HepG2 (cell line): ENCODE data around the gene LYRM4. TPM values are rescaled to one million over a fixed set of nuclear protein-coding genes. Genes with fewer than 3 reads are reported as not detected.

Experiments used
- AHDC1 ChIP-seq: sonication (generic); formaldehyde crosslinking; IDR thresholded peaks from 2 replicates; pipeline ENCODE4 v1.5.1; 2020; ENCODE audit warnings: mild to moderate bottlenecking, missing genetic modification reagents, borderline replicate concordance
- CBFB ChIP-seq: sonication (generic); formaldehyde crosslinking; IDR thresholded peaks from 2 replicates; pipeline ENCODE4 v1.4.0; 2020; ENCODE audit warnings: missing genetic modification reagents
- FOXP1 ChIP-seq, 2 experiments: fragments of 450-650 bp in 1 of 2; IDR thresholded peaks; 2 replicates each; pipeline ENCODE4 v1.6.1; 2017 to 2018; ENCODE audit warnings: antibody characterized with exemption in 1 of 2
- IRF2 ChIP-seq: IDR thresholded peaks from 2 replicates; pipeline ENCODE4 v1.6.1; 2018; ENCODE audit warnings: missing genetic modification reagents, missing compliant biosample characterization
- ISL2 ChIP-seq: sonication (generic); formaldehyde crosslinking; IDR thresholded peaks from 2 replicates; pipeline ENCODE4 v1.5.0; 2020; ENCODE audit warnings: missing genetic modification reagents
- KLF12 ChIP-seq: sonication (generic); formaldehyde crosslinking; IDR thresholded peaks from 2 replicates; pipeline ENCODE4 v1.4.0; 2020; ENCODE audit warnings: missing genetic modification reagents, borderline replicate concordance
- MAF1 ChIP-seq: sonication (generic); formaldehyde crosslinking; IDR thresholded peaks from 2 replicates; pipeline ENCODE4 v1.5.0; 2020; ENCODE audit warnings: missing genetic modification reagents, borderline replicate concordance
- NONO ChIP-seq, 2 experiments: fragments of 450-650 bp in 1 of 2; sonication (generic) in 1 of 2; formaldehyde crosslinking in 1 of 2; IDR thresholded peaks in 1 of 2; conservative IDR thresholded peaks in 1 of 2; 2 replicates each; pipeline versions ENCODE4 v1.6.1 to v1.8.0; 2017 to 2022; ENCODE audit warnings: mild to moderate bottlenecking in 1 of 2, missing genetic modification reagents in 1 of 2, moderate library complexity in 1 of 2
- PCBP2 ChIP-seq: fragments of 200-400 bp; formaldehyde crosslinking; optimal IDR thresholded peaks from 2 replicates; pipeline ENCODE3; 2018; ENCODE audit warnings: low read length, low read depth; ENCODE audit not compliant: poor library complexity, severe bottlenecking
- SIN3A ChIP-seq: IDR thresholded peaks from 2 replicates; pipeline ENCODE4 v1.6.1; 2011; ENCODE audit warnings: low read depth, mild to moderate bottlenecking, control low read depth, low read length, borderline replicate concordance
- SPEN ChIP-seq: sonication (generic); formaldehyde crosslinking; IDR thresholded peaks from 2 replicates; pipeline ENCODE4 v1.5.1; 2020; ENCODE audit warnings: low read depth, mild to moderate bottlenecking, missing genetic modification reagents
- SRY ChIP-seq: sonication (generic); formaldehyde crosslinking; IDR thresholded peaks from 2 replicates; pipeline ENCODE4 v1.8.0; 2022; ENCODE audit warnings: mild to moderate bottlenecking, missing genetic modification reagents
- ZBTB3 ChIP-seq: sonication (generic); formaldehyde crosslinking; IDR thresholded peaks from 2 replicates; pipeline ENCODE4 v1.4.0; 2020; ENCODE audit warnings: low read depth, mild to moderate bottlenecking, moderate library complexity, missing genetic modification reagents, borderline replicate concordance
- ZBTB33 ChIP-seq: sonication (generic); formaldehyde crosslinking; IDR thresholded peaks from 2 replicates; pipeline ENCODE4 v1.4.0; 2020; ENCODE audit warnings: missing genetic modification reagents
- ZNF20 ChIP-seq: sonication (generic); formaldehyde crosslinking; IDR thresholded peaks from 2 replicates; pipeline ENCODE4 v1.4.0; 2020; ENCODE audit warnings: mild to moderate bottlenecking, moderate library complexity, missing genetic modification reagents
- ZNF331 ChIP-seq: sonication (generic); formaldehyde crosslinking; IDR thresholded peaks from 2 replicates; pipeline ENCODE4 v1.4.0; 2020; ENCODE audit warnings: missing genetic modification reagents
- ZNF367 ChIP-seq: sonication (generic); formaldehyde crosslinking; IDR thresholded peaks from 2 replicates; pipeline ENCODE4 v1.4.0; 2020; ENCODE audit warnings: missing genetic modification reagents, borderline replicate concordance
- ZNF382 ChIP-seq: sonication (generic); formaldehyde crosslinking; IDR thresholded peaks from 2 replicates; pipeline ENCODE4 v1.5.0; 2020; ENCODE audit warnings: missing genetic modification reagents, mild to moderate bottlenecking, borderline replicate concordance
- ZNF501 ChIP-seq: sonication (generic); formaldehyde crosslinking; IDR thresholded peaks from 2 replicates; pipeline ENCODE4 v1.5.1; 2020; ENCODE audit warnings: mild to moderate bottlenecking, moderate library complexity, missing genetic modification reagents
- ZNF83 ChIP-seq: sonication (generic); formaldehyde crosslinking; IDR thresholded peaks from 2 replicates; pipeline ENCODE4 v1.4.0; 2020; ENCODE audit warnings: missing genetic modification reagents, mild to moderate bottlenecking, borderline replicate concordance
- polyA plus RNA-seq, 8 experiments: library from polyadenylated mRNA; depleted of rRNA in 3 of 8; stranded (reverse) in 7 of 8; unstranded in 1 of 8; fragments of >200 nt; fragmentation: Illumina TruSeq in 4 of 8; extraction: Trizol in 4 of 8; gene quantifications; 2 replicates each; pipeline versions ENCODE4 v1.2.1 to v1.2.3, GENCODE V29; 2011 to 2016; ENCODE audit warnings: low read depth in 4 of 8, missing spikeins in 1 of 8, mixed read lengths in 1 of 8; ENCODE audit not compliant: insufficient read depth in 1 of 8
- total RNA-seq, 5 experiments: library from RNA; depleted of rRNA; stranded (reverse); fragments of >200 nt; fragmentation: Illumina TruSeq; extraction: Trizol; gene quantifications; 2 replicates each; pipeline ENCODE4 v1.2.3, GENCODE V29; 2016; ENCODE audit warnings: low read depth in 1 of 5
- TF ChIP-seq, protein P1 (sequence below): sonication (generic); formaldehyde crosslinking; IDR thresholded peaks from 2 replicates; pipeline ENCODE4 v1.4.0; 2020; ENCODE audit warnings: missing genetic modification reagents

Gene LYRM4
- total and polyA plus RNA-seq, 2 of the 13 experiments (the other 11 are each of a cell fraction or from before 2014, with no cell fraction given): 64.6 to 67.5 TPM

DNA sequence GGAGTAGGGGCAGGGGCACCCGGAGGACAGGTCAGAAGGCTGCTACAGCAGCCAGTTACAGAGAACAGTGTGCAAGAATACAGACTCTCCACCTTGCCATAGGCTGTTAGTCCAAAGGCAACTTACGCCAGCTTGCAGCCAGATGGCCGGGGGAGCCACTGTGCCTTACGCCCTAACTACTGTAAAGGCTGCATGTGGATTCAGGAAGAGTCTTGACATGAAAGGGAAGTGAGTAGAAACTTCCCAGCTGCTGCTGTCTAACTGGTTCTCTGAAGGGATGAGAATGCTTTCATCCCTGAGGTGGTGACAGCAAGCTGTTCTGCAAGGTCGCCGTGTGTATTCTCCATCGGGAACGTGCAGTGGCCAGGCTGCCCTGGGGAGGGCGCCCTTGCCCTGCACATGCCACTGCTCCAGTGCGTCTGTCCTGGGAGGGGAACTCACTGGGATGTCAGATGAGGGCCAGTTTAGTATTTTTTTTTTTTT lies 46.1 kb downstream of the LYRM4 start (continued):
- TF ChIP-seq, protein P1, sequence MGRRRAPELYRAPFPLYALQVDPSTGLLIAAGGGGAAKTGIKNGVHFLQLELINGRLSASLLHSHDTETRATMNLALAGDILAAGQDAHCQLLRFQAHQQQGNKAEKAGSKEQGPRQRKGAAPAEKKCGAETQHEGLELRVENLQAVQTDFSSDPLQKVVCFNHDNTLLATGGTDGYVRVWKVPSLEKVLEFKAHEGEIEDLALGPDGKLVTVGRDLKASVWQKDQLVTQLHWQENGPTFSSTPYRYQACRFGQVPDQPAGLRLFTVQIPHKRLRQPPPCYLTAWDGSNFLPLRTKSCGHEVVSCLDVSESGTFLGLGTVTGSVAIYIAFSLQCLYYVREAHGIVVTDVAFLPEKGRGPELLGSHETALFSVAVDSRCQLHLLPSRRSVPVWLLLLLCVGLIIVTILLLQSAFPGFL (CRISPR knock-in tag): no peak
- no peak for TF ChIP-seq ZNF20 (CRISPR knock-in tag)
- no peak for TF ChIP-seq PCBP2
- TF ChIP-seq SRY (CRISPR knock-in tag): no peak
- TF ChIP-seq NONO (IDR thresholded peaks at IDR 0.05): no peak
- no peak for TF ChIP-seq NONO (CRISPR knock-in tag; conservative IDR thresholded peaks at IDR 0.05)
- no peak for TF ChIP-seq ZBTB3 (CRISPR knock-in tag)
- no peak for TF ChIP-seq ISL2 (CRISPR knock-in tag)
- no peak for TF ChIP-seq ZNF382 (CRISPR knock-in tag)
- no peak for TF ChIP-seq ZNF367 (CRISPR knock-in tag)
- no peak for TF ChIP-seq AHDC1 (CRISPR knock-in tag)
- TF ChIP-seq SIN3A: no peak
- no peak for TF ChIP-seq KLF12 (CRISPR knock-in tag)
- TF ChIP-seq IRF2 (CRISPR knock-in tag): no peak
- no peak for TF ChIP-seq MAF1 (CRISPR knock-in tag)
- TF ChIP-seq FOXP1 (IDR thresholded peaks at IDR 0.05): no peak
- no peak for TF ChIP-seq FOXP1 (CRISPR knock-in tag; IDR thresholded peaks at IDR 0.05)
- TF ChIP-seq ZNF83 (CRISPR knock-in tag): no peak
- peak; percentile 37; the same call in 1 of the 2 replicates for TF ChIP-seq SPEN (CRISPR knock-in tag)
- TF ChIP-seq ZNF501 (CRISPR knock-in tag): no peak
- TF ChIP-seq ZNF331 (CRISPR knock-in tag): 0 out of 2 replicates have a peak, but pooled peaks have one; percentile 21
- peak; percentile 90 for TF ChIP-seq ZBTB33 (CRISPR knock-in tag)
- no peak for TF ChIP-seq CBFB (CRISPR knock-in tag)
